ENCODE results near the gene SLC38A3.

Gene SLC38A3

DNA sequence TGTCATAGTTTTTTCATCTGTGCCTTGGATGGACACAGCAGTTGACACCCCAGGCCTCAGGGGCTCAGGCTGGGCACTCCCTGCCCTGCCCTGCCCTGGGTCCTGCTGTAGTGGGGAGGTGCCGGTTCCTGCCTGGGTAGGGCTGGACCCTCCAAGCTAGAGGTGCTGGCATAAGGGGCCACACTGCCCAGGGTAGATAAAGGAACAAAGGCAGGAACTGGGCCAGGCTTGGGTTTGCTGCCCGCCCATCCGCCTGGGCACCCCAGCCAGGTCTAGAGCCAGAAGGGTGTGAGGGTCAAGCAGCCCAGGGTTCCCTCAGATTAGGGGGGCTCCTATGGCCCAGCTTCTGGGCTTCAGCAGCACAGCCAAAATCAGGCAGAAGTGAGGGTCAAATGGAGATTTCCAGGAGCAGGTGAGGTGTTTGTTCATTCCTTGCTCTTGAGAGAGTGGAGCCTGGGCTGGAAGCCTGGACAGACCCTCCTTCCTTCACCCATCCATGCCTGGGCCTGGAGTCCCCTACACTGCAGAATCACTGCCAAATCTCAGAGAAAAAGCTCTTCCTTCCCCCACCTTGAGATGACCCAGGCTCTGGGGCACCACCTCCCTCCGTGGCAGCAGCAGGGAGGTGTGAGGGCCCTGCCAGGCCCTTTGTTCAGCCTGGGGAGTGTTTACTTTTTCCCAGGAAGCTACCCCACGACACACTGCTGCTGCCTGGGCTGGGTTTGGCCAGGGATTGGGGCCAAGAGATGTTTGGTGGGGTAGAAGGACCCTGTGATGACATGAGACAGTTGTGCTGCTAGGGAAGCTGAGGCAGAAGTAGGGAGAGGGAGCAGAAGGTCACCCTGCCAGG is 42.8 kb upstream of the SLC38A3 start:
- no peak for DNase-seq (ENCODE audit: low spot score)
- ATAC-seq (ENCODE audit: low read depth) = no peak
- H3K36me3 ChIP-seq (ENCODE audit: low read depth) = peaks cover 85% of the 10 kb centered on the region
- H3K4me1 ChIP-seq (ENCODE audit: insufficient read depth, poor library complexity, severe bottlenecking) = peaks cover 98% of the 10 kb centered on the region
- H3K9me3 ChIP-seq (ENCODE audit: severe bottlenecking) = no peaks in the 10 kb centered on the region
- H3K27ac ChIP-seq (ENCODE audit: poor library complexity, severe bottlenecking) = peak overlapping the region; percentile 97
- H3K27me3 ChIP-seq (ENCODE audit: insufficient read depth, poor library complexity, severe bottlenecking) = no peaks in the 10 kb centered on the region
- no peak overlapping the region for H3K4me3 ChIP-seq (ENCODE audit: severe bottlenecking)
- TF ChIP-seq, protein P1, sequence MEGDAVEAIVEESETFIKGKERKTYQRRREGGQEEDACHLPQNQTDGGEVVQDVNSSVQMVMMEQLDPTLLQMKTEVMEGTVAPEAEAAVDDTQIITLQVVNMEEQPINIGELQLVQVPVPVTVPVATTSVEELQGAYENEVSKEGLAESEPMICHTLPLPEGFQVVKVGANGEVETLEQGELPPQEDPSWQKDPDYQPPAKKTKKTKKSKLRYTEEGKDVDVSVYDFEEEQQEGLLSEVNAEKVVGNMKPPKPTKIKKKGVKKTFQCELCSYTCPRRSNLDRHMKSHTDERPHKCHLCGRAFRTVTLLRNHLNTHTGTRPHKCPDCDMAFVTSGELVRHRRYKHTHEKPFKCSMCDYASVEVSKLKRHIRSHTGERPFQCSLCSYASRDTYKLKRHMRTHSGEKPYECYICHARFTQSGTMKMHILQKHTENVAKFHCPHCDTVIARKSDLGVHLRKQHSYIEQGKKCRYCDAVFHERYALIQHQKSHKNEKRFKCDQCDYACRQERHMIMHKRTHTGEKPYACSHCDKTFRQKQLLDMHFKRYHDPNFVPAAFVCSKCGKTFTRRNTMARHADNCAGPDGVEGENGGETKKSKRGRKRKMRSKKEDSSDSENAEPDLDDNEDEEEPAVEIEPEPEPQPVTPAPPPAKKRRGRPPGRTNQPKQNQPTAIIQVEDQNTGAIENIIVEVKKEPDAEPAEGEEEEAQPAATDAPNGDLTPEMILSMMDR (IDR thresholded peaks at IDR 0.05; ENCODE audit: poor library complexity, severe bottlenecking) = no peak

DNA sequence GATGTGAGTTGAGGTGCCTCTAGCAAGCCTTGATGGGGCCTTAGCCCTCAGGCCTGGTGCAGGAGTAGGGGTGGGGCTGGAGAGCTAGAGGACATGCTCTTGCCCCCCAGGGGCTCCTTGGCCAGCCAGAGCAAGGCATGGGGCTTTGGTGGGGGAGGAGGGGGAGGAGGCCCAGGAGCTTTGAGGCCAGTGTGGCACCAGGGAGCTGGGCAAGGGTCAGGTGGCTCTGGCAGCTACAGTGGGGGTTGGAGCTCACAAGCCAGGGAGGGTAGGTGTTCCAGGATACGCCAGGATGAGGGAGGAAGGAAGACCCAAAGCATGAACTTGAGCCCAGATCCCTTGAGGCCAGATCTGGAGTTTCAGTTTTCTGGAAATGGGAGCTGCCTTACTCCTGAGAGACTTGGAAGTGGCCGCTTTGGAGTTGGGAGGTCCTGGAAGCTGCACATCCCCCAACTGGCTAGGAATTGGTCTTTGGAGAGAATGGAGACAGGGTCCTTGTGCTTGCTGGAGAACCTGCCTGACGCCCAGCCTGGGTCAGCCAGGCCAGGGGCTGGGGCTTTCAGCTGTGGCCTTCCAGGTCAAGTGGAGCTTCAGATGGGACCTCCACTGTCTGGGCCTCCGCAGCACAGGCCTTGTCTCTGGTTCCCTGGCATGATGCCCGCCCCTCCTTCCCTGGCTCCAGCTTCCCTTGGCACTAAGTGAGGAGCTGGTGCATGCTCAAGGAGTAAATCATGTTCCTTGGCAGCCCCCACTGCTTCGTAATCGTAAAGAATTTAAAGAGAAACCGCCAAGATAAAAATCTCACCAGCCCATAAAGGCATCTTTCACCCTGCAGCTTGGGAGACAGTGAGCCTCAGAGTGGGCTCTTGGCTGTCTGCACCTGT is 41.3 kb upstream of the SLC38A3 start:
- H3K36me3 ChIP-seq (ENCODE audit: low read depth) = peaks cover 90% of the 10 kb centered on the region
- no peaks in the 10 kb centered on the region for H3K9me3 ChIP-seq (ENCODE audit: severe bottlenecking)
- peak; percentile 56 for ATAC-seq (ENCODE audit: low read depth)
- TF ChIP-seq, protein P1 (IDR thresholded peaks at IDR 0.05; ENCODE audit: poor library complexity, severe bottlenecking) = no peak
- H3K27me3 ChIP-seq (ENCODE audit: insufficient read depth, poor library complexity, severe bottlenecking) = no peaks in the 10 kb centered on the region
- DNase-seq (ENCODE audit: low spot score) = peak; percentile 96
- H3K4me1 ChIP-seq (ENCODE audit: insufficient read depth, poor library complexity, severe bottlenecking) = peaks cover 97% of the 10 kb centered on the region
- peak overlapping the region; percentile 97 for H3K27ac ChIP-seq (ENCODE audit: poor library complexity, severe bottlenecking)
- no peak overlapping the region for H3K4me3 ChIP-seq (ENCODE audit: severe bottlenecking)

DNA sequence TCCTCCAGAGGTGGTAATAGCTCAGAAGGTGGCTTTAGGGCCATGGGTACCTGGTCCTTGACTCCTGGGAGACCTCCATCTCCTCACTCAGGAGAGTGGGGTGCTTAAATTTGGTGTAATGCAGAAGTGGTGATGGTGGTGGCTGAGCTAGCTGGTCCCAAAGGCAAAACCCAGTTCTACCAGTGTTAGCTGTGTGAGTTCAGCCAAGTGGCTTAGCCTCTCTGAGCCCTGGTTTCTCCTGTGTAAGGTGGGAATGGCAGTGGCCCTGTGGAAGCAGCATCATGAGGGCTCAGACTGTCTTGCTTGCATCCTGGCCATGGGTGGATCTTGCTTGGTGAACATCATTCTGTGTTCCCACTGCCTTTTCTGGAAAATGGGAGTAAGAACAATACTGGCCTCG is 40.6 kb upstream of the SLC38A3 start:
- no peak overlapping the region for H3K4me3 ChIP-seq (ENCODE audit: severe bottlenecking)
- H3K27me3 ChIP-seq (ENCODE audit: insufficient read depth, poor library complexity, severe bottlenecking) = no peaks in the 10 kb centered on the region
- H3K9me3 ChIP-seq (ENCODE audit: severe bottlenecking) = no peaks in the 10 kb centered on the region
- peaks cover 96% of the 10 kb centered on the region for H3K4me1 ChIP-seq (ENCODE audit: insufficient read depth, poor library complexity, severe bottlenecking)
- TF ChIP-seq, protein P1 (IDR thresholded peaks at IDR 0.05; ENCODE audit: poor library complexity, severe bottlenecking) = no peak
- peak overlapping the region; percentile 97 for H3K27ac ChIP-seq (ENCODE audit: poor library complexity, severe bottlenecking)
- DNase-seq (ENCODE audit: low spot score) = no peak
- H3K36me3 ChIP-seq (ENCODE audit: low read depth) = peaks cover 89% of the 10 kb centered on the region
- no peak for ATAC-seq (ENCODE audit: low read depth)

DNA sequence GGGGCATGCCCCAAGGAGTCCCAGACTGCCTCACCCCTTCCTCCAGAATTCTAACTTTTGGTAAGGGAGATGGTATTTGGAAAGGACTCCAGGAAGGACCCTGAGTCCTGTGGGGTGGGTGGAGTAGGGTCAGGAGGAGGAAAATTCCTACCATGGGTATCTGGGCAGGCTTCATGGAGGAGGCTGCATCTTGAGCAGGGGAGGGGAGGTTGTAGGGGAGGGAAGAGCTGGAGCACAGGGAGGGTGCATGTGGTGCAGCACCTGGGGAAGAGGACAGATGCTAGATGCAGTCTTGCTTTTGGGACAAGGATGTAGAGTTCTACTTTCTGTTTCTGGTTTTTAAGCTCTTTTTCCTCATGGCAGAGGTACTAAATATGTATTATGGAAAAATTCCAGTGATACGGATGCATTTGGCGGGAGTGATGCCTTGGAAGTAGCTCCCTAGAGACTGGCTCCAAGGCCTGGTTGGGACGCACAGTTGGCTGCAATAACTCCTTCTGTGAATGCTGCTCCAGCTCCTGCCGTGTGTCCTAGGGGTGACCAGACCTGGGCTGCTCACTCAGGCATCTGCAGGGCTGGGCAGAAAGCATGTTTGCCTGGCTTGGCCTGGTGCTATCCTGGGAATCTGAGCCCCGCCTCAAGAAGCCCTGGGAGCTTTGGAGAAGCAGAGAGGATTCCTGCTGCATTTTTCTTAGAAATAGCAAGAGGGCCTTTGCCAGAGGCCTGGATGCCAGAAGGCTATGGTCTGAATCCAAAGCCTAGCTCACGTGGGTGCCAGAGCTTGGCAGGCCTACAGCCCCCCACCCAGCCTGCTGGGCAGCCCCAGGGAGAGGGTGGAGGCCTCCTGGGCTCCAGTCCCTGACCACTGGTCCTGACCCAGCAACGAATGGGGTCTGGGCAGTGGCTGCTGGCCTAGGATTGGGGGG is 39.8 kb upstream of the SLC38A3 start:
- DNase-seq (ENCODE audit: low spot score) = no peak
- Histone ChIP-seq H3K27me3 (ENCODE audit: insufficient read depth, poor library complexity, severe bottlenecking) (no peaks in the 10 kb centered on the region), H3K36me3 (ENCODE audit: low read depth) (peaks cover 89% of the 10 kb centered on the region), H3K27ac (ENCODE audit: poor library complexity, severe bottlenecking) (peak overlapping the region; percentile 97), H3K4me3 (ENCODE audit: severe bottlenecking) (no peak overlapping the region), H3K4me1 (ENCODE audit: insufficient read depth, poor library complexity, severe bottlenecking) (peaks cover 96% of the 10 kb centered on the region), H3K9me3 (ENCODE audit: severe bottlenecking) (no peaks in the 10 kb centered on the region)
- TF ChIP-seq, protein P1 (IDR thresholded peaks at IDR 0.05; ENCODE audit: poor library complexity, severe bottlenecking) = no peak
- ATAC-seq (ENCODE audit: low read depth) = 0 out of 3 replicates have a peak, but pooled peaks have one; percentile 1

Data from RWPE2 (cell line).